Hippocampal formation (tissue), 2 donors: ENCODE data around the gene POLA2.
"Not testable (repeated sequence)": the region's sequence is repeated elsewhere in the genome, so short reads cannot be mapped to it uniquely, and the experiment has no call there.

Experiments used
- DNase-seq, 2 donors: peaks; one replicate each; lab custom pipeline; 2025; lab: John Stamatoyannopoulos, UW

The POLA2 gene

GRCh38 chr11:65241692-65242091 is 20.1 kb upstream of the POLA2 start:
- no peak for DNase-seq

- no peak for DNase-seq
Measured at GRCh38 chr11:65242389-65242788, 19.4 kb upstream of the POLA2 start.

- DNase-seq = no peak
Measured at GRCh38 chr11:65243797-65244196, 18.0 kb upstream of the POLA2 start.

- DNase-seq = not testable (repeated sequence)
Measured at GRCh38 chr11:65245046-65245445, 16.7 kb upstream of the POLA2 start.

GRCh38 chr11:65246506-65246905 is 15.3 kb upstream of the POLA2 start:
- no peak for DNase-seq

- DNase-seq = not testable (repeated sequence)
Measured at GRCh38 chr11:65248184-65248710, 13.5 kb upstream of the POLA2 start.

- DNase-seq = no peak
Measured at GRCh38 chr11:65251476-65251875, 10.3 kb upstream of the POLA2 start.

GRCh38 chr11:65254724-65255123 is 7.0 kb upstream of the POLA2 start:
- no peak for DNase-seq

GRCh38 chr11:65258988-65259387 is 2.8 kb upstream of the POLA2 start:
- no peak for DNase-seq

- DNase-seq = no peak
Measured at GRCh38 chr11:65260302-65260701, 1.5 kb upstream of the POLA2 start.

- DNase-seq = no peak
Measured at GRCh38 chr11:65260756-65261590, 789 bp upstream of the POLA2 start.

- DNase-seq = peak in 1 of 2 donors; percentile 38
Measured at GRCh38 chr11:65262381-65262680, 569 bp downstream of the POLA2 start.

GRCh38 chr11:65262776-65263175 is 1.0 kb downstream of the POLA2 start:
- DNase-seq = no peak

- not testable (repeated sequence) for DNase-seq
Measured at GRCh38 chr11:65264747-65265146, 3.0 kb downstream of the POLA2 start.

- no peak for DNase-seq
Measured at GRCh38 chr11:65266210-65266609, 4.4 kb downstream of the POLA2 start.

GRCh38 chr11:65274735-65275682 is 13.2 kb downstream of the POLA2 start:
- peak; percentile 68 to 76 for DNase-seq

GRCh38 chr11:65275906-65276305 is 14.1 kb downstream of the POLA2 start:
- no peak for DNase-seq

- no peak for DNase-seq
Measured at GRCh38 chr11:65277631-65278277, 16.0 kb downstream of the POLA2 start.

- DNase-seq = no peak
Measured at GRCh38 chr11:65278356-65278755, 16.6 kb downstream of the POLA2 start.

- no peak for DNase-seq
Measured at GRCh38 chr11:65279279-65279678, 17.5 kb downstream of the POLA2 start.

- DNase-seq = no peak
Measured at GRCh38 chr11:65279741-65280440, 18.1 kb downstream of the POLA2 start.

- DNase-seq = no peak
Measured at GRCh38 chr11:65280646-65281045, 18.9 kb downstream of the POLA2 start.
